HL-60 (cell line): Measurements from ENCODE around the gene STON2.

Experiments used
- GABPA ChIP-seq: IDR thresholded peaks from 2 replicates; pipeline ENCODE4 v1.6.1; 2012; ENCODE audit warnings: low read depth
- SPI1 ChIP-seq: IDR thresholded peaks from 2 replicates; pipeline ENCODE4 v1.6.1; 2012; ENCODE audit warnings: low read depth, mild to moderate bottlenecking, borderline replicate concordance
- TF ChIP-seq, protein P1 (sequence below): IDR thresholded peaks from one replicate; pipeline ENCODE4 v1.5.1; 2011; ENCODE audit warnings: low read length, control low read depth, inconsistent platforms; ENCODE audit not compliant: insufficient read depth
- TF ChIP-seq, protein P2 (sequence below): IDR thresholded peaks from 2 replicates; pipeline ENCODE4 v1.6.1; 2012; ENCODE audit warnings: low read depth; ENCODE audit not compliant: insufficient replicate concordance

- TF ChIP-seq, protein P1, sequence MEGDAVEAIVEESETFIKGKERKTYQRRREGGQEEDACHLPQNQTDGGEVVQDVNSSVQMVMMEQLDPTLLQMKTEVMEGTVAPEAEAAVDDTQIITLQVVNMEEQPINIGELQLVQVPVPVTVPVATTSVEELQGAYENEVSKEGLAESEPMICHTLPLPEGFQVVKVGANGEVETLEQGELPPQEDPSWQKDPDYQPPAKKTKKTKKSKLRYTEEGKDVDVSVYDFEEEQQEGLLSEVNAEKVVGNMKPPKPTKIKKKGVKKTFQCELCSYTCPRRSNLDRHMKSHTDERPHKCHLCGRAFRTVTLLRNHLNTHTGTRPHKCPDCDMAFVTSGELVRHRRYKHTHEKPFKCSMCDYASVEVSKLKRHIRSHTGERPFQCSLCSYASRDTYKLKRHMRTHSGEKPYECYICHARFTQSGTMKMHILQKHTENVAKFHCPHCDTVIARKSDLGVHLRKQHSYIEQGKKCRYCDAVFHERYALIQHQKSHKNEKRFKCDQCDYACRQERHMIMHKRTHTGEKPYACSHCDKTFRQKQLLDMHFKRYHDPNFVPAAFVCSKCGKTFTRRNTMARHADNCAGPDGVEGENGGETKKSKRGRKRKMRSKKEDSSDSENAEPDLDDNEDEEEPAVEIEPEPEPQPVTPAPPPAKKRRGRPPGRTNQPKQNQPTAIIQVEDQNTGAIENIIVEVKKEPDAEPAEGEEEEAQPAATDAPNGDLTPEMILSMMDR: no peak
- TF ChIP-seq, protein P2, sequence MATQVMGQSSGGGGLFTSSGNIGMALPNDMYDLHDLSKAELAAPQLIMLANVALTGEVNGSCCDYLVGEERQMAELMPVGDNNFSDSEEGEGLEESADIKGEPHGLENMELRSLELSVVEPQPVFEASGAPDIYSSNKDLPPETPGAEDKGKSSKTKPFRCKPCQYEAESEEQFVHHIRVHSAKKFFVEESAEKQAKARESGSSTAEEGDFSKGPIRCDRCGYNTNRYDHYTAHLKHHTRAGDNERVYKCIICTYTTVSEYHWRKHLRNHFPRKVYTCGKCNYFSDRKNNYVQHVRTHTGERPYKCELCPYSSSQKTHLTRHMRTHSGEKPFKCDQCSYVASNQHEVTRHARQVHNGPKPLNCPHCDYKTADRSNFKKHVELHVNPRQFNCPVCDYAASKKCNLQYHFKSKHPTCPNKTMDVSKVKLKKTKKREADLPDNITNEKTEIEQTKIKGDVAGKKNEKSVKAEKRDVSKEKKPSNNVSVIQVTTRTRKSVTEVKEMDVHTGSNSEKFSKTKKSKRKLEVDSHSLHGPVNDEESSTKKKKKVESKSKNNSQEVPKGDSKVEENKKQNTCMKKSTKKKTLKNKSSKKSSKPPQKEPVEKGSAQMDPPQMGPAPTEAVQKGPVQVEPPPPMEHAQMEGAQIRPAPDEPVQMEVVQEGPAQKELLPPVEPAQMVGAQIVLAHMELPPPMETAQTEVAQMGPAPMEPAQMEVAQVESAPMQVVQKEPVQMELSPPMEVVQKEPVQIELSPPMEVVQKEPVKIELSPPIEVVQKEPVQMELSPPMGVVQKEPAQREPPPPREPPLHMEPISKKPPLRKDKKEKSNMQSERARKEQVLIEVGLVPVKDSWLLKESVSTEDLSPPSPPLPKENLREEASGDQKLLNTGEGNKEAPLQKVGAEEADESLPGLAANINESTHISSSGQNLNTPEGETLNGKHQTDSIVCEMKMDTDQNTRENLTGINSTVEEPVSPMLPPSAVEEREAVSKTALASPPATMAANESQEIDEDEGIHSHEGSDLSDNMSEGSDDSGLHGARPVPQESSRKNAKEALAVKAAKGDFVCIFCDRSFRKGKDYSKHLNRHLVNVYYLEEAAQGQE: no peak
- TF ChIP-seq SPI1 (no peak), GABPA (no peak)
Measured at GRCh38 chr14:81434230-81434629, 34.1 kb upstream of the STON2 start.
